ENCODE results near the gene C1QTNF6.
A peak's percentile ranks its signal among the peaks of the same experiment; 100 is the strongest.
"Not testable (repeated sequence)": the region's sequence is repeated elsewhere in the genome, so short reads cannot be mapped to it uniquely, and the experiment has no call there.

C1QTNF6 gene

DNA sequence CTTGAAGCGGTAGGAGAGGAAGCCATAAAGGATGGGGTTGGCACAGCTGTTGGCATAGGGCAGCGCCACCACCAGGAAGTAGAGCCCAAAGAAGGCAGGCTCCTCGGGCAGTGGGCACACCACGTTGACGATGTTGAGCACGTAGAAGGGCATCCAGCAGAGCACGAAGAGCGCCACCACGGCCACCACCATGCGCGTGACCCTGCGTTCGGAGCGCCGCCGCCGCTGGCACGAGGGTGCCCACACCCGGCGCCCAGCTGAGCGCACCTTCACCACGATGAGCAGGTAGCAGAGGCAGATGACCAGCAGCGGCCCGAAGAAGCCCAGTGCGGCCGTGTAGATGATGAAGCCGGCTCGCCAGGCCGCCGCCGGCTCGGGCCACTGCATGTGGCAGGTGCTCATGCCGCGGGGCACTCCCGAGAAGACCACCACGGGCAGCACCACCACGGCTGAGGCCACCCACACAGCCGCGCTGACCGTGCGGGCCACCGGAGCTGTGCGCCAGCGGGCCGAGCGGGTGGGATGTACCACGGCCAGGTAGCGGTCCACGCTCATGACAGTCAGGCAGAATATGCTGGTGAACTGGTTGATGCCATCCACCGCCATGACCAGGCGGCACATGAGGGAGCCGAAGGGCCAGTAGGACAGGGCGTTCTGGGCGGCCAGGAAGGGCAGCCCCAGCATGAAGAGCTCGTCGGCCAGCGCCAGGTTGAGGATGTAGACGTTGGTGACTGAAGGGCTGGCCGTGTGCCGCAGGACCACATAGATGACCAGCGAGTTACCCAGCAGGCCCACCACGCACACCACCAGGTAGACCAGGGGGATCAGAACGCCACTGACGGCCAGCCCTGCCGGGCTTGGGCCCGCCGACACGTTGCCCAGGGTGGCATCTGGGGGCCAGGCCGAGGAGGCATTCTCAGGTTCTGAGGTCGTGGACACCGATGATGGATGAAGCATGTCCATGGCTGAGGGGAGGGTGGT is 19.1 kb upstream of the C1QTNF6 start:
- no peak for DNase-seq (ENCODE audit: low read depth)

DNA sequence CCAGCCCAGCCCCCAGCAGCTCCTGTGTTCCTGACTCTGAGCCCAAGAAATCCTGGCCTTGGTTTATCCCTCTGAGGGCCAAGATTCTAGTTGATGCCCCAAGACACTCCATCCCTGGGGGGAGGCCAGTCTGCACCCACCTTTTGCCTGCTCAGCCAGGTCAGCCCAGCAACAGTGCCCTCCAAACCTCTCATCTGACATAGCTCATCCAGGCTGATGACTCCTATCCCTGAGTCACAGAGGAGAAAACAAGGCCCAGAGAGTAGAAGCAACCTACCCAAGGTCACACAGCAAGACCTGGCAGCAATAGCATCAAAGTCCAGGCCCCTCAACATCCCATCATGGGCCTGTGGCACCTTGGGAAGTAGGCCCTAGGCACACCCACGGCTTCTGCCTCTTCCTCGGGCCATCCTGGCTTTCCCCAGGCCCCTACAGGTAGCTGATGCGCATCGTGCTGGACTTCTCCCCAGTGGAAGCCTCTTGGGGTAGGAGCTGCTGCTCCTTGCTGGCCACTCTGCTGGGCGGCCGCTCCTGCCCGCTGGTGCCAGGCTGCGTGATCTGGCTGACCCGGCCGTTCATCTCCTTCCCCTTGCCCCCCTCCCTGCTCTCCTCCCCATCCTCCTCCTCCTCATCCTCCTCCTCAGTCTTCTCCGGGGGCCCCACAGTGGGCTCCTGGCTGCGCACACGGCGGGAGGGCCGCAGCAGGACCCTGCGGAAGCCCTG is 18.2 kb upstream of the C1QTNF6 start:
- DNase-seq (ENCODE audit: low read depth) = no peak

DNA sequence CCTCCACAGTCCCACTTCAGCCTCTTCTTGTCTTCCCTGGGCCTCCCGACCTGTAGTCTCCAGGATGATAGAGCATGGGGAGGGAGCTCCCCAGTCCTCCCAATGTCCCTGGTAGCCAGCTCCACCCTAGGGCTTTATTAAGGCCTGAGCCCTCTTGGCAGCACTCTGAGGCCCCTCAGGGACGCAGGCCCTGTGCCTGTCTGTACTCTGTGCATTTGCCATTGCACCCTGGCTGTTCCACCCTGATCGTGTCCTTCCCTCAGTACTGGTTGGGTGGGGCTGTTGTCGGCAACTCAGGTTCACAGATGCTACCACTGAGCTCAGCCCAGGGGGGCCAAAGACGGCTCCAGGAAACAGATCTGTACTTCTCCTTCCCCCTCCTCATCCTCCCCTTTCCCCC is 17.0 kb upstream of the C1QTNF6 start:
- DNase-seq (ENCODE audit: low read depth) = no peak

DNA sequence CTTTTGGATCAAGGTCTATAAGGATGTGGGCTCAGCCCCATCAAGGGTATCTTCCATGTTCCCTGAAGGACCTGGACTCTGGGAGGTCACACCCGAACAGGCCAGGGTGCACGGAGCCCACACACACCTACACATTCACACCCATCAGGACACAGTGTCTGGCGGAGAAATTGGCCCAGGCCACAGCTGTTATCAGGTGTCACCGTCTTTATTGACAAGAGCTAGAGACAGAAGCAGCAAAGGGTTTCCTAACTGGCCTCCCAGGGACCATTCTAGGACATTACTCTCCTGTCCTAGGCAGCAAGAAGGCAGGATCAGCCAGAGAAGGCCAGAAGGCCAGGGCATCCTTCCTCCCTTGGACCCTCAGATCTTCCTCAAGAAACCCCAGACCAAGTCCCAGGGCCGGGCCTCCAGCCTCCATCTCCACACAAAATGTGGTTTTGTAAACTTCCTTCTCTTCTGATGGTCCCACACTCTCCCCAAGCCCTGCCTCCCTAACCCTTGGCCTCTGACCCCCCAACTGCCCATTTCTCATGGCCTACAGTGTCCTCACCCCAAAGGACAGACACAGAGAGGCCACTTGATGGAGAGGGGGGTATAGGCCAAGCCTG is 16.1 kb upstream of the C1QTNF6 start:
- DNase-seq (ENCODE audit: low read depth) = no peak

DNA sequence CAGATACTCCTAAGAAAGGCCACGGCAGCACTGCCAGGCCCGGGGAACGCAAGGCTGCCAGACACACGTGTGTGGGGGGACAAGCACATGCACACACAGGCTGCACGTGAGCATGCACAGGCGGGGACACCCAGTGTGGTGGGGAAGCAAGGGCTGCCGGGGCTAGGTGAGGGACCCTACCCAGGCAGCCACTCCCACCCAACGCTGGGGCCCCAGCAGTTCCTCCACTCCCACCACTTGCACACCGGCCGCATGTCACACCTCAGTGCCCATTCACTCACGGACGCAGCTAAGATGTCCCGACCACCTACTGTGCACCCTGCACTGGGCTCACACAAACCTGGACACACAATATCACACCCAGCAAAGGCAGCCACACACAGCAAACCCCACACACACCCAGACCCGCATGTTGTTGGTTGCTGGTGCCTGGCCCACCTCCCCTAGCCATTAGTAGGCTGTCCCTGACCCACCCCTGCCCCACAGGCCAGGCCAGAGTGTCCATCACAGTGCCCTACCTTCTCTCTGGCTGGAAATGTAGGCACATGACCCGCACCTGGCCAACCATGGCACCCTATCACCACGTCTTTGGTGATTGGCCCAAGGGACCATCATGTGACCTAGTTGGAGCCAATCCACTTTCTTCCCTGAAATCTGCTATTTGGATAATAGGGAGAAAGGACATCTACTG is 15.5 kb upstream of the C1QTNF6 start:
- DNase-seq (ENCODE audit: low read depth) = no peak

DNA sequence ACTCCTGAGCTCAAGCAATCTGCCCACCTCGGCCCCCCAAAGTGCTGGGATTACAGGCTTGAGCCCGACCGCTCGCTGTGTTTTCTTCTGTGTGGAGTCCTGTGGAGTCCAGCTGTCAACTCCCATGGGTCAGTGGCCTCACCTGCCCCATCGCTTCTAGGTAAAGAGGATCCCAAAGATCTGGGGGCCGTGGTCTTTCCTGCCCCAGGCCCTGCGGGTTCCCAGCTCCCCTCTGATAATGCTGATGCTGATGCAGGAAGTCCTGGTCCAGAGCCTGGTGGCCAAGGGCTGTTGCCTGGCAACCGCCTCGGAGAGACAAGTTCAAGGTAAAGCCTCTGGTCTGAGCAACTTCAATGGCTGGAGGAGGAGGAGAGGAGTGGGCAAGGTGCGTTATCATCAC is 14.7 kb upstream of the C1QTNF6 start:
- DNase-seq (ENCODE audit: low read depth) = no peak

DNA sequence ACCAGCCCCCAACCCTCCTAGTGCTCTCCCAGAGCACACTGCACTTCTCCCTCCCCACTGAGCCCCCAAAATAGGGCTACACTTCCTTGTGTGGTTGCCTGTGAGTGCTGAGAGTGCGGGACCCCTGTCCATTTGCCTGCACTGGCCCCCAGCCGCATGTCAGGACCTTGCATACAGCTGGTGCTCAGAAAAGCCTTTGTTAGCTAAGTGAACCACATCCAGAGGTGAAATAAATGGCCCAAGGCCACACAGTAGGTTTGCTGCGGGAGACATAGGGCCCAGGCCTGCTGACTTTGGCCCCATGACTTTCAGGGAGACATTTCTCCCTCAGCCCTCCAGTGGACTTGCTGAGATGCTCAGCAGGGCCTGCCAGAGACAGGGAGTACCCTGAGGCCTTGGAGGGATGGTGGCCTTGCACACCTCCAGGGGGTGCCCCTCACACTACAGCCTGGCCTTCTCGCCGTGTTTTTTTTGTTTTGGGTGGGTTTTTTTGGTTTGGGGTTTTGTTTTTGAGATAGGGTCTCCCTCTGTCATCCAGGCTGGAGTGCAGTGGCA is 14.0 kb upstream of the C1QTNF6 start:
- no peak for DNase-seq (ENCODE audit: low read depth)

DNA sequence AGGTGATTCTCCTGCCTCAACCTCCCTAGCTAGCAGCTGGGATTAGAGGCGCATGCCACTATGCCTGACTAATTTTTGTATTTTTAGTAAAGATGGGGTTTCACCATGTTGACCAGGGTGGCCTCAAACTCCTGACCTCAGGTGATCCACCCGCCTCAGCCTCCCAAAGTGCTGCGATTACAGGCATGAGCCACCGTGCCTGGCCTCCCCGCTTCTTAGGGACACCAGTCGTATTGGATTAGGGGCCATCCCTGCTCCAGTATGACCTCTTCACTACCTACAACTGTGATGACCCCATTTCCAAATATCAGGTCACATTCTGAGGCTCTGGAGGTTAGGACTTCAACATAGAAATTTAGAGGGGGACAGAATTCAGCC is 13.4 kb upstream of the C1QTNF6 start:
- DNase-seq (ENCODE audit: low read depth) = not testable (repeated sequence)

DNA sequence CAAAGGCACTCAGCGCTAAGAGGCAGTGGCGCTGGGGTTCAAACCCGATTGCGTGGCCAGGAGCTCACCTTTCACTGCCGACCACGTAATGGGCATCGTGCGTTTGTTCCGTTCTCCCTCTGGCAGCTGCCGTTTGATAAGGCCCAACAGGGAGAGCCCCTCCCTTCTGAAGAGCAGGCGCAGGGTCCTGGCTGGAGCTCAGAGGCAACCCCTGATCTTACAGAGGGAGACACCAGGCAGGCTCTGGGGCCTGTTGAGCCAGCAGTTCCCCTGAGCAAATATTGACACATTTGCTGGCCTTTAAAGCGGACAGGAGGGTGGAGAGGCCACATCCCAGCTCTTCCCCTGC is 11.7 kb upstream of the C1QTNF6 start:
- no peak for DNase-seq (ENCODE audit: low read depth)

DNA sequence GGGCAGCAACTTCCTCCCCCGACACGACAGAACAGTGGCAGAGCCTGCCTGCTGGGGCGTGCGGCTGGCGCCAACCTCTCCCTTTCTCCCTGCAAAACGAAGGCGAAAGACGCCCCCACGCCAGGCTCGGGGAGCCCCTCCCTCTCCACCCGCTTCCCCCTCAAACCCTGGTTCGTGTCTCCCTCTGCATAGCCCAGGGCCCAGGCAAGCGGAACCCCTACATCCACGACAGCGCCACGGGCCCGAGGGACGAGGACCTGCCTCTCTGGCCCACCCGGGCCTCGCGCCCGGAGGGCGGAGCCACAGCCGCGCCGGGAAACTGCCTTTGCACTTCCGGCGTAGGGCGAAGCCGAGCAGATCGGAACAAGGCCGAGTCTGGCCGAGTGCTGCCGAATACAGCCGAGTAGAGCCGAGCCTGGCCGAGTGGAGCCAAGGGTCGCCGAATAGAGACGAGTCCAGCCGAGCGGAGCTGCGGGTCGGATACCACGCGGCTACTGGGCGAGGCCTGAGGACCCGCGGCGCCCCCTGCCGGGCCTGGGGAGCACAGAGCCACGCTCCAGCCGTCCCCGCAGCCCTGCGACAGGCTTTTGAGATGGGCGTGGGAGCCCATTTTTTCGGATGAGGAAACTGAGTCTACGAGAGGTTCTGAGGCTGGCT is 11.2 kb upstream of the C1QTNF6 start:
- DNase-seq (ENCODE audit: low read depth) = peak; percentile 92

DNA sequence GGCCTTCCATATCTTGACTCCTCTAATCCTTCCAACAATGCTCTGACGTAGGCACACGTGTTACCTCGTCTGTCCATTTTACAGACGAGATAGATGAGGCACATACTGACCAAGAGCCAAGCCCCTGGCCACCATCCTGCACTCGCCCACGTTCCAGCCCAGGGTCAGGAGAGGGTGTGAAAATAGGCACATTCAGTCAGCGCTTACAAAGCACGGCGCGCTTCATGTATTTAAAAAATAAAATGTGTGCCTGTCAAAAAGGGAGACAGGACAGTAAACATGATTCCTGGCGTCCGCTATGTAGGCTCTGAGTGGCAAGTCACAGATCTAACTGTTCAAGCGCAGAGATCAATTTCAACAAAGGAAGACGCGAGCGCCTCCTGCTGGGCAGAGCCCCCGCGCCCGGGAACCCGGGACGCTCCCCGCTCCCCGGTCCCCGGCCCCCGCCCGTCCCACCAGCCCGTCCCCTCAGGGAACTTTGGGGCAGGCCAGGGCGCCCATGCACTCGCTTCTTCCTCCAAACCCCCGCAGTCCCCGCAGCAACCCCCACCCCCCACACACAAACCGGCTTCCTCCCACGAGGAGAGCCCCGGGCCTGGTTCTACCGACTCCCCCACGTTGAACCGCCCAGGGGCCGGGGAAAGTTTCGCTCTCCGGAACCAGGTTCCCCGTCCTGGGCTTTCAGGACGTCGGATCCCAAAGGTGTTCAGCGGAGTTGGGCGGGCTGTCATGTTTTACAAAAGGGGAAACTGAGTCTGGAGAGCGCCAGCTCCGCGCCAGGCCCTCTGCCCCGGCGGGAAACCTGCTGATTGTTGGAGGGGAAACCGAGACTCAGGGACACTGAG is 10.4 kb upstream of the C1QTNF6 start:
- no peak for DNase-seq (ENCODE audit: low read depth)

DNA sequence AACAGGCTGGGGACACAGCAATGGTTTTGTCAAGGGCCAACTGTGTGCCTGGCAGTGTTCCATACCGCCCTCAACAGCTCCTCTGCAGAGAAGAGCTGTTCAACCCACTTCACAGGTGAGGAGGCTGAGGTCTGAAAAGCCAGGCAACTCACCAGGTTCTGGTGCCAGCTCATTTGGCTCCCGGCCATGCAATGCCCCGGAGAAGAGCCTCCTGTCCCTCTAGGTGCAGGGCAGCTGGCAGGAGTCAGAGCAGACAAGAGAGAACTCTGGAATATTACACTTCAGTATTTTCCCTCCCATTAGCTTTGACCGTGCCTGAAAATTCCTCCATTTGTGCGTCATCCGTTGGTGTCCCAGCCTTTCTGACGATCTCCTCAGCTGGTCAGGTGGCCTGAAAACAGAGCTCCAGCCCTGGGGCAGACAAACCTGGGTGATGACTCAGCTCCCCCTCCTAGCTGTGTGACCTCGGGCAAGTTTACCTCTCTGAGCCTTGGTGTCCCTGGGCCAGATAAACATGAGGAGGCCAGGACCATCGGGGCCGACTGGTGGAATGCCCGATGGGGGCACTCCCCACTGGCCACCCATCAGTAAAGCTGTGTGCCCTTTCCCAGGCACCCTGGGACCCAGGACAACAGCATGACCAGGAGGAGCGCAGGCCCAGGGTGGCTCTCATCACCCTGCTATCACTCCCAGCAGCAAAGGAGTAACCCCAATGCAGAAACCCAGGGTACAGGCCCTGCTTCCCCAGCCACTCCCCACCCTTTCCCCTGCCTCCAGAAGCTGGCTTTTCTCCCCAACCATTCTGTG is 9.6 kb upstream of the C1QTNF6 start:
- no peak for DNase-seq (ENCODE audit: low read depth)

DNA sequence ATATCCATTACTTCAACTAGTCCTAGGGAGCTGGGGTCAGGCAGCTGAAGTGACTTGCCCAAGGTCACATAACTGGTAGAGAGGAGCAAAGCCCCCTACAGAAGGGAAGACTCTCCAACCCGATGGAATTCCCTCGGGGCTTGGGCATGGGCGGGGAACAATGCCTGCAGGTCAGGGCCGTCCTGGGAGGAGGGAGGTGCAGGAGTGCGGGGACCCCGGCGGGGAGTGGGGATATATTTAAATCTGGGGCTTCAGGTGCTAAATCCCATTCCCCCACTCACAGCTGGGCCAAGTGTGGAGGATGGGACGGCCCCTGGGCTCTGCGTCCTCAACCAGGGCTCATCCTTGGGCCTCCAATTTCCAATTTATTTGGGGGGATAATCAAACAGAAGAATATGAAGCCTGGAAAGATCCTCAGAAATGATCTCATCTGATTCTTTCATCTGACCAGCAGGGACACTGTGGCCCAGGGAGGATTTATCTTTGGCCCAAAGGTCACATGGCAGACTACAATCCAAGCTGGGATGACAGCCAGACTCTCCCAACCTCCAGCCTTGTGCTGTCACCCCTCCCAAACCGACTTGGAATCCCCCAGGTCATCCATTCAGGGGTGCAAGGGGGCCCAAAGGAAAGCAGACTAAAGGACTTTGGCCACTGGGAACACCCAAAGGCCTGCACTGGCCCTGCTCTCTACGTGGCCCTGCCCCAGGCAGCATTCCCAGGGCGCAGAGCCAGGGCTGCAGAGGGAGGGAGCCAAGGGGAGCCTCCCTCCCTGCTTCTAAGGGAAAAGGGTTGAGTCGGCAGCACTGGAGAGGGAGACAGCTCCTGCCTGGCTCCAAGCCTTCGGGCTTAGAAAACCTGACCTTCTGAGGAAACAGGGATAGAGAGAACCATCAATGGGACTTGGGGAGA is 8.7 kb upstream of the C1QTNF6 start:
- no peak for DNase-seq (ENCODE audit: low read depth)

DNA sequence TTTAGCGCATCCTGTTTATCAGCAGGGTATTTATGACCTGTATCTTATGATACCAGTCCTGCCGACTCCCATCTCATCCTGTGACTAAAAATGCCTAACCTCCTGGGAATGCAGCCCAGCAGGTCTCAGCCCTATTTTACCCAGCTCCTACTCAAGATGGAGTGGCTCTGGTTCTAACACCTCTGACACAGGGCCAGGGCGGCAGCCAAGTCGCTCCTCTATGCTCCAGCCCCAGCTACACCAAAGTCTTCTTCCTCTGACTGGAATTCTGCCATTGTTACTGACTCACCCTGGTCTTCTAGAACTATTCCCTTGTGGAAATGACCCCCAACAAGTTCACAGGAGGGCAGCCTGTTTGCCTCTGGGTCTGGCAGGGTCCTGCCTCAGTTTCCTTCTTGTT is 7.9 kb upstream of the C1QTNF6 start:
- no peak for DNase-seq (ENCODE audit: low read depth)

DNA sequence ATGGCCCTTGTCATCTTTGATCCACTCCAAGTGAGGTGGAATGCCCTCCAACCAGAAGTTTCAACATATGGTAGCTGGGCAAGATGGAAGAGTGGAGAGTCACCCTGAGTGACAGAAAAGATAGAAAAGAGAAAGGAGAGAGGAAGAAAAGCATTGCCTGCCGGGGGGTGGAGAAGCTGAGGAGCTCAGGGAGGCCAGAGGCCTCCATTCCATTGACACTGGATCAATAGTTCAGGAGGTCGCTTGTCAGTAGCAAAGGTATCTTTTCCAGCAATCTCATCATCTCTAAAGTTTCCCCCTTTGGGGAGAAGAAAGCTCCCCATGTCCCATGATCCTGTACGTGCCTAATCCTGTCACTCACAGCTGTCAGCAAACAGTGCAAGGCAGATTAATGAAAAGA is 6.7 kb upstream of the C1QTNF6 start:
- no peak for DNase-seq (ENCODE audit: low read depth)

DNA sequence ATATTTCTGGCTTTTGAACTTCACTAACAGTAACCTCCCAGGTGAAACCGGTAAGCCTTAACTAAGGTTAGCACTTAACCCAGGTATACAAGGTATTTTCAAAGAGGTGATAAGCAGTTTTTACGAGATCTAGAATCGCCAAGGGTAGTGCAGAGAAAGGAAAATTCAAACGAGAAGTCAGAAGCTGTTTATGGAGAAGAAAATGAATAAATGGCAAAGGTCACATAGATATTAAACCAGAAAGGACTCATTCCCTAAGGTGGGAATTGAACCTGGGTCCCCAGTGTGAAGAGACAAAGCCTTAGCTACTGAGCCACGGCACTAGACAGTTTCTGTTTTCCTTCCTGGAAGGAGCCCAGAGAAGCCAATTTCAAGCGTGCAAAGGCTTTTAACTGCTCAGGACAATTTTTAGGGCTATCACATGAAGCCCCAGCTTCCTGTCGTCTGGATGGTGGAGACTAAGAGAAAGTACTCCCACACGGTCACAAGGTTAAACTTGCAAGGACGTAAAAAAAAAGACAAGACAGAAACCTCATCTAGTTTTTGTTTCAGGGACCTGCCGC is 5.7 kb upstream of the C1QTNF6 start:
- DNase-seq (ENCODE audit: low read depth) = no peak

DNA sequence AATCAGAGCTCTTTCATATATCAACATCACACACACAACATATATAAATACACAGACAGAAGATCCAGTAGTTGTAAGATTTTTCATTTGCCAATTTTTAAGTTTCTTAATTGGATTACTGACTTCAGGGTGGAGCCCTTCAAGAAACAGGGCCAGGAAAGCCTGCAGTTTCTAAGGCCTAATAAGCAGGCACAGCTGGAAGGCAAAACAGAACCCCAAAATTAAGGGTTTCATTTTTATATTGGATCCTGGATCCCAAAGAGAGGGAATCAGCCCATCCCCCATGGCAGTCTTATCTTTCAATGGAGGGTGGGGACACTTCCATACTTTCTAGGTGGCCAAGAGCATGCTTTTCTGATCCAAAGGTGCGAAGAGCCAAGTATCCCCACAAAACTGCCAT is 4.7 kb upstream of the C1QTNF6 start:
- DNase-seq (ENCODE audit: low read depth) = no peak

DNA sequence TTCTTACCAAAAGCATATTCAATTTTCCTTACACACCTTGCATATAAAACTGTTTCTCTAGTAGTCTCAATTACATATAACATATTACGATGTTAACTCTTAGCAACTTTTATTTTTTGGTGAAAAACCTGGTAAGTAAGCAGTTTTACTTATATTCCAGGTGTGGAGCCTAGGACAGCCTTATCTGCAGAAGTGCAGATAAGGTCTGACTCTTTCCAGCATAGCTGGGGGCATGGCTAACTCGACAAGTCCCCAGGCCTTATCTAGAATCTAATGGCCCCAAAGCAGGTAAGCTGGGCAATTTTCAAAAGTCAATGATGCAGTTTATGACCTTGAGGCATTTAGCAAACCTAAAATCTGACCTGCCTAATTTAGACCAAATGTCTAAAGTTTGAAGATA is 4.2 kb upstream of the C1QTNF6 start:
- DNase-seq (ENCODE audit: low read depth) = no peak
